Smooth muscle cell (in vitro differentiated cells): Measurements from ENCODE around the gene BEST3. TPM values are rescaled to one million over a fixed set of nuclear protein-coding genes. Genes with fewer than 3 reads are reported as not detected.

ENCODE experiments used
- DNase-seq: peaks from one replicate; lab custom pipeline; 2025; ENCODE audit not compliant: unreplicated experiment; lab: John Stamatoyannopoulos, UW
- H2AFZ ChIP-seq: fragments of 200-600 bp; sonication (generic); 2 replicates; pipeline ENCODE4 v1.6.0; 2016; ENCODE audit warnings: antibody characterized with exemption, low read depth, mild to moderate bottlenecking
- H3F3A ChIP-seq: fragments of 200-600 bp; sonication (generic); 2 replicates; pipeline ENCODE4 v1.6.0; 2017; ENCODE audit warnings: antibody characterized with exemption, low read depth
- H3K27ac ChIP-seq: fragments of 200-600 bp; sonication (generic); 2 replicates; pipeline ENCODE4 v1.5.1; 2016; ENCODE audit warnings: low read depth, mild to moderate bottlenecking
- H3K27me3 ChIP-seq: fragments of 200-600 bp; sonication (generic); 2 replicates; pipeline ENCODE4 v1.6.1; 2016; ENCODE audit warnings: low read depth, mild to moderate bottlenecking
- H3K36me3 ChIP-seq: fragments of 200-600 bp; sonication (generic); 2 replicates; pipeline ENCODE4 v1.5.1; 2016; ENCODE audit warnings: low read depth
- H3K4me1 ChIP-seq: fragments of 200-600 bp; sonication (generic); 2 replicates; pipeline ENCODE4 v1.5.1; 2016; ENCODE audit warnings: low read depth
- H3K4me2 ChIP-seq: fragments of 200-600 bp; sonication (generic); 2 replicates; pipeline ENCODE4 v1.6.0; 2016; ENCODE audit warnings: mild to moderate bottlenecking
- H3K4me3 ChIP-seq: fragments of 200-600 bp; sonication (generic); 2 replicates; pipeline ENCODE4 v1.5.1; 2016; ENCODE audit warnings: mild to moderate bottlenecking
- H3K79me2 ChIP-seq: fragments of 200-600 bp; sonication (generic); 2 replicates; pipeline ENCODE4 v1.6.0; 2016; ENCODE audit warnings: low read depth, mild to moderate bottlenecking
- H3K9ac ChIP-seq: fragments of 200-600 bp; sonication (generic); 2 replicates; pipeline ENCODE4 v1.6.0; 2016; ENCODE audit warnings: low read depth
- H3K9me3 ChIP-seq: fragments of 200-600 bp; sonication (generic); replicated peaks from 2 replicates; pipeline ENCODE4 v1.5.1; 2016; ENCODE audit warnings: low read depth
- H4K20me1 ChIP-seq: fragments of 200-600 bp; sonication (generic); 2 replicates; pipeline ENCODE4 v1.6.0; 2016; ENCODE audit warnings: low read depth
- WGBS: methylation state at CpG from one replicate; pipeline ENCODE4 v1.1.7; 2016; ENCODE audit warnings: low lambda C conversion rate; 5-methylcytosine and 5-hydroxymethylcytosine counted together
- polyA plus RNA-seq: library from polyadenylated mRNA; unstranded; fragments of >200 nt; fragmentation: Nextera tagmentation; extraction: Ambion mirVana; gene quantifications from 2 replicates; pipeline ENCODE4 v1.2.1, GENCODE V29; 2016
- total RNA-seq: library from RNA; depleted of rRNA; stranded (reverse); fragments of >200 nt; gene quantifications from 2 replicates; pipeline ENCODE4 v1.2.3, GENCODE V29; 2014
- TF ChIP-seq, protein P1 (sequence below): fragments of 200-600 bp; sonication (generic); IDR thresholded peaks from 2 replicates; pipeline ENCODE4 v1.5.1; 2017; ENCODE audit warnings: borderline replicate concordance, mild to moderate bottlenecking, antibody characterized with exemption; ENCODE audit not compliant: insufficient read depth, poor library complexity, severe bottlenecking

The BEST3 gene
- total and polyA plus RNA-seq, 2 experiments from 2014 or later = 4.0 TPM; not detected in 1

DNA sequence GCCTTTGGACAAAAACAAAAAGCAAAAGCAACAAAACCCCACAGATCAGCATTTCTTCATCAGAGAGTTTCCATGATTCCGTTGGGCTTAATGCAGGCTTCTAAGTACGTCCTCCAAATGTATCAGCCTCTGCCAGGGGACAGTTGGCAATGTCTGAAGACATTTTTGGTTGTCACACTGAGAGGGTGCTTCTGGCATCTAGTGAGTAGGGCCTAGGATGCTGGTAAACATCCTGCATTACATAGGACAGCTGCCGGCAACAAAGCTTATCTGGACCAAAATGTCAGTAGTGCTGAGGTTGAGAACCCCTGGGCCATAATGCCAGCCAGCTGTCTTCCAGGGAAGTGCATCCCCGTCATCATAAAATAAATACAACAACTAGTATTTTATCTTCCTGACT, 79.0 kb downstream of the BEST3 start:
- no peaks in the 10 kb centered on the region for H3K9me3 ChIP-seq
- DNase-seq = no peak
- H3K36me3 ChIP-seq = no peaks in the 10 kb centered on the region
- H3K4me3 ChIP-seq = no peak overlapping the region
- H3K4me1 ChIP-seq = no peaks in the 10 kb centered on the region
- no peak overlapping the region for H2AFZ ChIP-seq
- WGBS = 94% methylated on average over 4 of the region's 4 CpGs
- no peaks in the 10 kb centered on the region for H4K20me1 ChIP-seq
- no peaks in the 10 kb centered on the region for H3K27me3 ChIP-seq
- TF ChIP-seq, protein P1, sequence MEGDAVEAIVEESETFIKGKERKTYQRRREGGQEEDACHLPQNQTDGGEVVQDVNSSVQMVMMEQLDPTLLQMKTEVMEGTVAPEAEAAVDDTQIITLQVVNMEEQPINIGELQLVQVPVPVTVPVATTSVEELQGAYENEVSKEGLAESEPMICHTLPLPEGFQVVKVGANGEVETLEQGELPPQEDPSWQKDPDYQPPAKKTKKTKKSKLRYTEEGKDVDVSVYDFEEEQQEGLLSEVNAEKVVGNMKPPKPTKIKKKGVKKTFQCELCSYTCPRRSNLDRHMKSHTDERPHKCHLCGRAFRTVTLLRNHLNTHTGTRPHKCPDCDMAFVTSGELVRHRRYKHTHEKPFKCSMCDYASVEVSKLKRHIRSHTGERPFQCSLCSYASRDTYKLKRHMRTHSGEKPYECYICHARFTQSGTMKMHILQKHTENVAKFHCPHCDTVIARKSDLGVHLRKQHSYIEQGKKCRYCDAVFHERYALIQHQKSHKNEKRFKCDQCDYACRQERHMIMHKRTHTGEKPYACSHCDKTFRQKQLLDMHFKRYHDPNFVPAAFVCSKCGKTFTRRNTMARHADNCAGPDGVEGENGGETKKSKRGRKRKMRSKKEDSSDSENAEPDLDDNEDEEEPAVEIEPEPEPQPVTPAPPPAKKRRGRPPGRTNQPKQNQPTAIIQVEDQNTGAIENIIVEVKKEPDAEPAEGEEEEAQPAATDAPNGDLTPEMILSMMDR = no peak
- H3K9ac ChIP-seq = no peak overlapping the region
- no peak overlapping the region for H3K27ac ChIP-seq
- H3K79me2 ChIP-seq = no peaks in the 10 kb centered on the region
- no peaks in the 10 kb centered on the region for H3F3A ChIP-seq
- no peak overlapping the region for H3K4me2 ChIP-seq

DNA sequence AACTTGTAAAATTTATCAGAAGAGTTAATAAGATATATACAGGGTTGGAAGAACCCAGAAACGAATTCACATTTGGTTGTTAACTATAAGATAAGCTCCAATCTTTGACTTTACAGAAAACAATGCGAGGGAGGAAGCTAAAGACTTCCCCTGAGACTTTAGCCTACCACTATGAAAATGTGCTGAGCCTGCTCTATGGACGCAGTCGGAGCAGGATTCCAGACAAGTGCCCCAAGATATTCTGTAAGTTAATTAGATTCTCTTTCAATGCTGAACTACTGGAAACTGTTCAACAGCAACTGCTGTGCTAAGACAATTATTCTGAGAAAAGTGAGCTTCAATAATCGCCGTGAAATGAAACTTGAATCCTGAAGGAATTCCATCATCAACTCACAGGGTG, 80.1 kb downstream of the BEST3 start:
- 71% methylated on average over 6 of the region's 6 CpGs for WGBS
- H3K79me2 ChIP-seq = no peaks in the 10 kb centered on the region

DNA sequence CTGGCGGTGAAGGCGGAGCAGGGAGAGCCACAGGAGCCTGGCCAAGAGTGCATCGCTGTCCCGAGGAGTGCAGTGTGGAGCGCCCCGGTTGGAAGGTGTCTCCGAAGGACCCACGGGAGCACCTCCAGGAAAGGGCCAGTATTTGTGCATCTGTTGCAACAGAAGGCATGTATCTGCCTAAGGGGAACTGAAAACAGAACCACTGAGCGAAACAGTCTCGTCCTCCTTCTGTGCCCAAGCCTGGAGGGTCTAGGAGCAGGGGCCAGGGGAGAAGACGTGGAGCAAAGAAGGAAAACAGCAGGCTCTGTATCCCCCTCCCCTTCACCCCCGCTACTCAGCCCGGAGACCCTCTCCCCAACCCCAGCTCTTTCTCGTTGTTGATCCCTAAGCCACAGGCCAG, 83.1 kb downstream of the BEST3 start:
- H3K27me3 ChIP-seq = no peaks in the 10 kb centered on the region
- H3K36me3 ChIP-seq = no peaks in the 10 kb centered on the region
- no peak overlapping the region for H3K9ac ChIP-seq
- no peaks in the 10 kb centered on the region for H4K20me1 ChIP-seq
- H3K79me2 ChIP-seq = no peaks in the 10 kb centered on the region
- no peak overlapping the region for H3K4me3 ChIP-seq
- no peak overlapping the region for H3K27ac ChIP-seq
- no peak overlapping the region for H2AFZ ChIP-seq
- no peaks in the 10 kb centered on the region for H3F3A ChIP-seq
- 91% methylated on average over 14 of the region's 14 CpGs for WGBS
- no peak overlapping the region for H3K4me2 ChIP-seq
- TF ChIP-seq, protein P1 = no peak
- DNase-seq = no peak
- H3K4me1 ChIP-seq = no peaks in the 10 kb centered on the region
- no peaks in the 10 kb centered on the region for H3K9me3 ChIP-seq

More for the DNA sequence above, 80.1 kb downstream of the BEST3 start:
- no peaks in the 10 kb centered on the region for H3K36me3 ChIP-seq
- H3K9ac ChIP-seq = no peak overlapping the region
- H3K4me3 ChIP-seq = no peak overlapping the region
- no peaks in the 10 kb centered on the region for H3F3A ChIP-seq
- no peak for DNase-seq
- no peak overlapping the region for H3K4me2 ChIP-seq
- H3K27me3 ChIP-seq = no peaks in the 10 kb centered on the region
- TF ChIP-seq, protein P1 = no peak
- no peaks in the 10 kb centered on the region for H4K20me1 ChIP-seq
- H3K9me3 ChIP-seq = no peaks in the 10 kb centered on the region
- no peak overlapping the region for H2AFZ ChIP-seq
- no peak overlapping the region for H3K27ac ChIP-seq
- H3K4me1 ChIP-seq = no peaks in the 10 kb centered on the region

DNA sequence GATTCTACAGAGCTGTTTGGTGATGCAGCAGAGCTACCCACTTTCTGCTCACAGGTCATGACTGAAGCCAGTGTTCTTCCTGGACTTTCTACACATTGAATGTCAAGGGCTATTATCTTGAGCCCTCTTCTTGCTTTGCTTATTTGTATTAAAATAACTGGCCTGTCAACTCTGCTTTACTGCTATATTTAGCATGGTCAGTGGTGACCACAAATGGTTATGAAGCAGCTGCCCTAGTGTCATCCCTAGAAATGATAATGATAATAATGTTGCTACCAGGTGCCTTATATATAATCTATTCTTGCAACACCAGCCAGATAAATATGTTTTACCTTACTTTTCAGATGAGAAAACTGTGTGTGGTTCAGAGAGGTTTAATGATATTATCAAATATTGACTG, 85.8 kb downstream of the BEST3 start:
- H3K27ac ChIP-seq = no peak overlapping the region
- TF ChIP-seq, protein P1 = no peak
- no peaks in the 10 kb centered on the region for H3K79me2 ChIP-seq
- H4K20me1 ChIP-seq = no peaks in the 10 kb centered on the region
- H2AFZ ChIP-seq = no peak overlapping the region
- H3K9ac ChIP-seq = no peak overlapping the region
- no peaks in the 10 kb centered on the region for H3K27me3 ChIP-seq
- no peak overlapping the region for H3K4me2 ChIP-seq
- H3K4me3 ChIP-seq = no peak overlapping the region
- H3K9me3 ChIP-seq = no peaks in the 10 kb centered on the region
- no peaks in the 10 kb centered on the region for H3F3A ChIP-seq
- no peak for DNase-seq
- H3K36me3 ChIP-seq = no peaks in the 10 kb centered on the region
- H3K4me1 ChIP-seq = no peaks in the 10 kb centered on the region
